Measurements from ENCODE around the gene CCSER1. TPM values are rescaled to one million over a fixed set of nuclear protein-coding genes. Genes with fewer than 3 reads are reported as not detected.

The CCSER1 gene
- total and polyA plus RNA-seq, 4 donors: 0.18 to 2.3 (median 1.2) TPM

- TF ChIP-seq REST (IDR thresholded peaks at IDR 0.05) (no peak), GABPA (IDR thresholded peaks at IDR 0.05 in 1 of 2, conservative IDR thresholded peaks at IDR 0.05 in 1 of 2) (no peak), RXRA (IDR thresholded peaks at IDR 0.05) (no peak), ZBTB33 (IDR thresholded peaks at IDR 0.05) (no peak), HNF4A (conservative IDR thresholded peaks at IDR 0.05) (no peak), FOXA1 (IDR thresholded peaks at IDR 0.05) (no peak), SP1 (IDR thresholded peaks at IDR 0.05) (no peak), TAF1 (conservative IDR thresholded peaks at IDR 0.05) (no peak), EGR1 (IDR thresholded peaks at IDR 0.05; ENCODE audit: low read depth in 2 of 2) (no peak), FOXA2 (IDR thresholded peaks at IDR 0.05) (no peak), ATF3 (IDR thresholded peaks at IDR 0.05) (no peak), HNF4G (IDR thresholded peaks at IDR 0.05) (no peak), YY1 (IDR thresholded peaks at IDR 0.05) (no peak), JUND (IDR thresholded peaks at IDR 0.05) (no peak), NR2F2 (IDR thresholded peaks at IDR 0.05) (no peak), RAD21 (IDR thresholded peaks at IDR 0.05) (no peak)
- TF ChIP-seq, protein P1, sequence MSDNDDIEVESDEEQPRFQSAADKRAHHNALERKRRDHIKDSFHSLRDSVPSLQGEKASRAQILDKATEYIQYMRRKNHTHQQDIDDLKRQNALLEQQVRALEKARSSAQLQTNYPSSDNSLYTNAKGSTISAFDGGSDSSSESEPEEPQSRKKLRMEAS (IDR thresholded peaks at IDR 0.05): no peak
- TF ChIP-seq, protein P2, sequence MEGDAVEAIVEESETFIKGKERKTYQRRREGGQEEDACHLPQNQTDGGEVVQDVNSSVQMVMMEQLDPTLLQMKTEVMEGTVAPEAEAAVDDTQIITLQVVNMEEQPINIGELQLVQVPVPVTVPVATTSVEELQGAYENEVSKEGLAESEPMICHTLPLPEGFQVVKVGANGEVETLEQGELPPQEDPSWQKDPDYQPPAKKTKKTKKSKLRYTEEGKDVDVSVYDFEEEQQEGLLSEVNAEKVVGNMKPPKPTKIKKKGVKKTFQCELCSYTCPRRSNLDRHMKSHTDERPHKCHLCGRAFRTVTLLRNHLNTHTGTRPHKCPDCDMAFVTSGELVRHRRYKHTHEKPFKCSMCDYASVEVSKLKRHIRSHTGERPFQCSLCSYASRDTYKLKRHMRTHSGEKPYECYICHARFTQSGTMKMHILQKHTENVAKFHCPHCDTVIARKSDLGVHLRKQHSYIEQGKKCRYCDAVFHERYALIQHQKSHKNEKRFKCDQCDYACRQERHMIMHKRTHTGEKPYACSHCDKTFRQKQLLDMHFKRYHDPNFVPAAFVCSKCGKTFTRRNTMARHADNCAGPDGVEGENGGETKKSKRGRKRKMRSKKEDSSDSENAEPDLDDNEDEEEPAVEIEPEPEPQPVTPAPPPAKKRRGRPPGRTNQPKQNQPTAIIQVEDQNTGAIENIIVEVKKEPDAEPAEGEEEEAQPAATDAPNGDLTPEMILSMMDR (IDR thresholded peaks at IDR 0.05; ENCODE audit: low read depth, low read length, missing input control): no peak
- no peaks in the 10 kb centered on the region for H3K36me3 ChIP-seq (ENCODE audit: control insufficient read depth in 4 of 4, insufficient read depth in 3 of 4, low read depth in 1 of 4, low read length in 3 of 4)
- no peak overlapping the region for H3K27ac ChIP-seq (ENCODE audit: low read depth in 1 of 2, low read length in 2 of 2)
- H3K27me3 ChIP-seq (ENCODE audit: control insufficient read depth in 4 of 4, insufficient read depth in 4 of 4, low read length in 3 of 4): no peaks in the 10 kb centered on the region
- no peaks in the 10 kb centered on the region for H3K9me3 ChIP-seq (ENCODE audit: control insufficient read depth in 4 of 4, low read length in 3 of 4)
- WGBS: 46% methylated on average over 7 of the region's 7 CpGs
- DNase-seq (ENCODE audit: low spot score): no peak
- H3K4me1 ChIP-seq (ENCODE audit: control insufficient read depth in 4 of 4, insufficient read depth in 4 of 4, low read length in 3 of 4): no peaks in the 10 kb centered on the region
- H3K9ac ChIP-seq (ENCODE audit: low read depth in 1 of 2, low read length in 2 of 2): no peak overlapping the region
- no peak overlapping the region for H3K4me3 ChIP-seq (ENCODE audit: low read depth in 1 of 3, low read length in 3 of 3)
Observed at GRCh38 chr4:90950385-90950841, 823.2 kb downstream of the CCSER1 start.

Measured in liver (tissue), 9 donors.